HG03469 (cell line): ENCODE measurements around the gene SKP2.
"Not testable (repeated sequence)": the region's sequence is repeated elsewhere in the genome, so short reads cannot be mapped to it uniquely, and the experiment has no call there.

Source experiments
- ATAC-seq: cut with Tn5 transposase; IDR thresholded peaks from one replicate; pipeline ENCODE4 v1.9.1; 2021; ENCODE audit warnings: mild to moderate bottlenecking, moderate library complexity, moderate number of reproducible peaks; ENCODE audit not compliant: unreplicated experiment

The SKP2 gene

GRCh38 chr5:36198281-36198680, 46.4 kb downstream of the SKP2 start:
- no peak for ATAC-seq

DNA sequence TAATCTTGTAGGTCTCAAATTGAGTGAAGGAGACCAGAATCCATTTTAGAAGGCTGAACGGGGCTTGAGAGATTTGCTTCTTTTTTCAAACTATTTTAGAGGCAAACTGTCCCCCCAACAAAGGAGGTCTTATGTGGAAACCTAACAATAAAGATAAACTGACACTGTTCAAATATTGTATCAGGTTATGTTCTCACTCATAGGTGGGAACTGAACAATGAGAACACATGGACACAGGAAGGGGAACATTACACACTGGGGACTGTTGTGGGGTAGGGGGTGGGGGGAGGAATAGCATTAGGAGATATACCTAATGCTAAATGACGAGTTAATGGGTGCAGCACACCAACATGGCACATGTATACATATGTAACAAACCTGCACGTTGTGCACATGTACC, 46.9 kb downstream of the SKP2 start:
- not testable (repeated sequence) for ATAC-seq

DNA sequence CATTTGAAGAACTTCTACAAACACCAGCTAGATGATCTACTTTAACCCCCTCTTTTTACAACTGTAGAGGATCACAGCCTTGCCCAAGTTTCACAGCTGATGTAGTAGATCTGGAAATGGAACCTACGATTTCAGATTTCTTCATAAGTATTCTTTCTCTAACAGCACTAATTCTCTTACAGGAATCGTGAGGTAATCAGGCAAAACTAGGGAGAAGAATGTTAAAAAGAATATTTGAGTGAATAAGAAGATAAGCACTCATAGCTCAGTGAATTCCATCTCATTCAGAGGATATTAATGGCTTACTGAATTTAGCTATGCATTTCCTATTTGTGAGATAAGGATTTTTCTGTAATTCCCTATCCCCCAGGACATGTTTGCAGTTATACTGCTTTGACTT, 47.7 kb downstream of the SKP2 start:
- ATAC-seq: no peak

DNA sequence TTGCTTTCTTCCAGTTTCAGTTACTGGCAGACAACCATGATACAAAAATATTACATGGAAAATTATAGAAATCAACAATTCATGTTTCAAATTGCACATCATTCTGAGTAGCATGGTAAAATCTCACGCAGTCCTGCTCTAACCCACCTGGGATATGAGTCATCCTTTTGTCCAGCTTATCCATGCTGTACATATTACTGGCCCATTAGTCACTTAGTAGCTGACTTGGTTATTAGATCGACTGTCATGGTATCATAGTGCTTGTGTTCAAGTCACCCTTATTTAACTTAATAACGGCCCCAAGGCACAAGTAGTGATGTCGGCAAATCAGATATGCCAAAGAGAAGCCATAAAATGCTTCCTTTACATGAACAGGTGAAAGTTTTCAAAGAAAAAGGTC, 48.6 kb downstream of the SKP2 start:
- no peak for ATAC-seq

DNA sequence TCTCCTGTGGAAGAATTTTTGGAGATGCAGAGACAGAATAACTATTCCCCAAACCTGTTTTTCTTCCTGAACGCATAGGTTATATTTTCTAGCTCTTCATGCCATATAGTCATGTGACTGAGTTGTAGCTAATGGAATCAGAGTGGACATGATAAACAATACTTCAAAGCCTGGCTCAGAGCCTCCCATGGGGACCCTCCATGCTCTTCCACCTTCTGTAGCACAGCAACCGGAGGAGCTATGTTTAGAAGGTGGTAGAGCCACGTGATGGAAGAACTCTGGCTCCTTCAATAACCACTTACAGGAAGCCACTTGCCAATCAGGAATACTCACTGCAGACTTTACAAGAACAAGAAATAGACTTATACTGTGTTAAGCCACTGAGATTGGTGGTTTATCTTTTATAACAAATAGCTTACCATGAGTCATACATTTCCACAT, 50.6 kb downstream of the SKP2 start:
- ATAC-seq: no peak

DNA sequence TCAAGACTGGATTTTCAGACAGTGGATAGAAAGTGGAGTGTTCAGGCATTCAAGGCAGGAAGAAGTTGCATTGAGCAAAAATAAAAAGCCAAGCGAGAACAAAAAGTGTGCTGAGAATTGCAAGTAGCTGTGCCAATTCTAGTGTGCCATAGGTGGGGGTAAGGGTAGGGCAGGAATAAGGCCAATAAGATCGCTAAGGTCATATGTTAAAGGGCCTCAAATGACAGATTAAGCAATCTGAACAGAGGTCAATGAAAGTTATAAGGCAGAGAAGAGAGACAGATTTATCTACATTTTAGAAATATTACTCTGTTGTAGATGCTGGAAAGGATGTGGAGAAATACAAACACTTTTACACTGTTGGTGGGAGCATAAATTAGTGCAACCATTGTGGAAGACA, 53.4 kb downstream of the SKP2 start:
- ATAC-seq: no peak

- no peak for ATAC-seq
Measured at GRCh38 chr5:36206913-36207312, 55.0 kb downstream of the SKP2 start.

- ATAC-seq: no peak
Measured at GRCh38 chr5:36208786-36209185, 56.9 kb downstream of the SKP2 start.

GRCh38 chr5:36209664-36210063, 57.8 kb downstream of the SKP2 start:
- no peak for ATAC-seq

GRCh38 chr5:36214436-36214835, 62.5 kb downstream of the SKP2 start:
- no peak for ATAC-seq

- no peak for ATAC-seq
Measured at GRCh38 chr5:36215910-36216309, 64.0 kb downstream of the SKP2 start.

- ATAC-seq: no peak
Measured at GRCh38 chr5:36217567-36217966, 65.7 kb downstream of the SKP2 start.

- no peak for ATAC-seq
Measured at GRCh38 chr5:36217988-36218387, 66.1 kb downstream of the SKP2 start.

DNA sequence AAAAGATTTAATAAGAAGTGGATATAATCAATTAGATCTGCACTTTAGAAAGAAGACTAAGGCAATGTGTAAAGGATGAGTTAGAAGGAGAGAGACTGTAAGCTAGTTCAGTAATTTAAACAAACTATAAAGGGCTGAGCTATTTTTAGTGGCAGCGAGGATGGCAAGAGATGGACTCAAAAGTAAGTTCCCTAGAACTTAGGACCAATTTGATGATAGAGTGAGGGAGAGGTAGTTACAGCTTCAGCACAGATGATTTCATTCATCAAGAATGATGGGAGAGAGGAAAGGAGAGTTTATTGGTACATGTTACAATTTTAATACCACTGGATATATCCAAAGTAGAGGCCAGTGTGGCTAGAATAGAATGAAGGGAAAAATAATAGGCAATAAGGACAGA, 70.7 kb downstream of the SKP2 start:
- ATAC-seq: no peak

DNA sequence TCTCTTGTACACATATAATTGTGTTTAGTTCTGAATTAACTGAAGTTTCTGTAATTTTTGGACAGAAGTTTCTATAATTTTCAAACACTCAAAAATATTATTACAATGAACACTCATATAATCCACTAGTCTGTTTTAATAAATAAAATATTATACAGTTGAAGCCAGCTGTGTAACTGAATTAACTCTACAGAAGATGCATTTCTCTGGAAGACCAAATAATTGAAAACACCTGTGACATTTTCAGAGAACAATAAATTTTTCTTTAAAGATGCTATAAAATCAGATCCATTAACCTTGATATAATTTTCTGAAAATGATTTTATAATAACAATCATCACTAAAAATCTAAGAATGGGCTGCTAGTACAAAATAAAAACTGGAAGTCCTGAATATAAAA, 75.1 kb downstream of the SKP2 start:
- no peak for ATAC-seq

- no peak for ATAC-seq
Measured at GRCh38 chr5:36228505-36228904, 76.6 kb downstream of the SKP2 start.

DNA sequence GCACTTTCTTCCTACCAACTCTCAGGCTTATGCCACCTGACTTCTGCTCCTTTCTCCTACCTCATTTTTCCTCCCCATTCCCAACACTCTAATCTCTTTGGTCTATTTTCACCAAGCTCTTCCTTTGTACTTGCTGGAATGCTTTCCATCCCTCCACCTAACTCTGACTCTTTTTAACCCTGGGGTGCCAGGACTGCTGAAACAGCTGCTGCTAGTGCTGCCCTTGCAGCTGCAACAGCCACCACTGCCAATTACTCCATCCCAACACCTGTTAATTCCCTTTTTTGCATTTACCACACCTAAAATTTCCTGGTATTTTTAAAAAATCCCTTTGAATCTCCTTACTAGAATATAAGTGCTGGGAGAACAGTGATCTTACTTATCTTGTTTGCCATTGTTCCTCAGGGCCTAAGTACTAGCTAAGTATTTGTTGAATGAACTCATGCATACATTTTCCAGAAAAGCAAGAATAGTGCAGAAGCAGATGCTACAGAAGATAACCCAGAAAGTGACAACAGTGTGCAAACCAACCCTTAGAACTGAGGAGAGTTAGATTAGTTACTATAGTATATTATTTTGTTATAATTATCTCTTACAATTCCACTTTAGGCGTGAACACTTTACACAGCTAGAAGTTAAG, 78.4 kb downstream of the SKP2 start:
- ATAC-seq: no peak

DNA sequence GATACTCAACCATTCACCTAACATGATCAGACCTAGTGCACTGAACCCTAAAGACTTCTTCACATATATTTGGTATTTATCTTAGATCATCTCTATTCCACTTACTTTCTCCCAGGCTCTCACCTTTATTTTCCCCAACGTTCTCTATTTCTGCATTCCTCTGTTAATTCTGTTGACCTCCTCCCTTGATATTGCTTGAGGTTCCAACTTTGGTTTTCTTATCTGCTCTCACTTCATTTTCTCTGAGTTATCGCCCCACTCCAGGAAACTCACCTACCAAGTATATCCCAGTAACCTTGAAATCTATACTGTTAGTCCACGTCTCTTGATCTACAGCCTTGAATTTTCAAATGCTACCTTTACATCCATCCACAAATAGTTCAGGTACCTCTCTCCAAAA, 80.6 kb downstream of the SKP2 start:
- ATAC-seq: no peak
